ENCODE data around the gene IL16.
"Not testable (repeated sequence)": the region's sequence is repeated elsewhere in the genome, so short reads cannot be mapped to it uniquely, and the experiment has no call there.

IL16 gene

GRCh38 chr15:81321667-81322066 lies 125.0 kb downstream of the IL16 start:
- no peak for DNase-seq

- no peak for DNase-seq
Measured at GRCh38 chr15:81322676-81323253, 126.1 kb downstream of the IL16 start.

DNA sequence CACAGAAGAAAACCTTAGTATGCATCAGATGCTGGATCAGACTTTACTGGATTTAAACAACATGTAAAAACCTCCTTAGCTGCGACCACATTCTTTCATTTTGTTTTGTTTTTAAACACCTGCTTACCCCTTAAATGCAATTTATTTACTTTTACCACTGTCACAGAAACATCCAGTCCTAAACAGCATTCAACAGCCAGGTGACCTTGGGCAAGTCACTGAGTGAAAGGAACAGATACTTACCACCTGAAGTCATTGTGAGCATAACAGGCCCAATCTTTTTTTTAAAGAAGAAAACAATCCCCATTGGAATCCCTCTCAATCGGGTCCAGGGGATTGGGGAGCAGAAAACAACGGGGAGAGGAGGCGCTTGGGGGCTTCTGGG lies 126.9 kb downstream of the IL16 start:
- no peak for DNase-seq

DNA sequence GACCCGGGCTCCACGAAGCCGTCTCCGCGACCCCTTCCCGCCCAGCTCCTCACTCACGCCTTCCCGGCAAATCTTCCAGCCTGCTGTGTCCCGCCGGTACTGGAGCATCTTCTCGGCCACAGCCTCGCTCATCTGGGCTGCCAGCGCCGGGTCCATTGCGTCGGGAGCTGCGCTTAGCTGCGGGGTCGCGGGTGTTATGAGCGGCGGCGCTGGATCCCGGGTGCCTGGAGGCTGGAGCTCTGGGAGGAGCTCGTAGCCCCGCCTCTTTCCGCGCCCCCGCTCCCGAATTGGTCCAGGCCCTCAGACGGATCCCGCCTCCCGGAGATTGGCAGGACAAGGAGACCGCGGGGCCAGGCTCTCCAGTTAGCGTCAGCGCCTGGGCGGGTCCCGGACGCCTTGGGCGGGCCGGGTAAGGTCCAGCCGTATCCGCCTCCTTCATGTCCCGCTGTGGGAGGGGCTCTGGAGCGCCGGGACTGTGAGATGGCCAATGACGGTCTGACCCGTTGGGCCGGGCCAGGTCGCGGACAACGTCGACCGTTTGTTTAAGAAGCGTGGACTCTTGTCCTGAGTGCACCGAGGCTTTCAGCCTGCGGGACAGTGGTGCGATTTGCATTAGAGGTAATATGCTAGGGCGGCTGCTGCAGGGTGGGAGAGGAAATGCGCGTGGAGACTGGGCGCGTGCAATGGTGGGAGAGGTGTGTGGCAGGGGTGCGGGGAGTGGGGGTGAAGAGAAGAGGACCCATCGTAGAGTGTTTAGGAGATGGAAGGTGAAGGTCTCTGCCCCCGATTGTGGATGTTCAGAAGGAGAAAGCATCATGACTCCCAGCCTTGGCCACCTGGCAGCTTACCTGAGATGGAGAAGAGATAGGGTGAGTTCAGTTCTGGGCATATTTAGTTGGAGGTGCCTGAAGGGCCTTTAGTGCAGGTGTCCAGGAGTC lies 127.5 kb downstream of the IL16 start, which contains the start of gene STARD5:
Gene STARD5, minus strand, starts transcription at position 198 of the 938 bp plus-strand sequence. Its CDS starts 42 bp downstream, at position 156.
- DNase-seq: peak; percentile 92

GRCh38 chr15:81326466-81327212 lies 130.0 kb downstream of the IL16 start:
- DNase-seq: no peak

DNA sequence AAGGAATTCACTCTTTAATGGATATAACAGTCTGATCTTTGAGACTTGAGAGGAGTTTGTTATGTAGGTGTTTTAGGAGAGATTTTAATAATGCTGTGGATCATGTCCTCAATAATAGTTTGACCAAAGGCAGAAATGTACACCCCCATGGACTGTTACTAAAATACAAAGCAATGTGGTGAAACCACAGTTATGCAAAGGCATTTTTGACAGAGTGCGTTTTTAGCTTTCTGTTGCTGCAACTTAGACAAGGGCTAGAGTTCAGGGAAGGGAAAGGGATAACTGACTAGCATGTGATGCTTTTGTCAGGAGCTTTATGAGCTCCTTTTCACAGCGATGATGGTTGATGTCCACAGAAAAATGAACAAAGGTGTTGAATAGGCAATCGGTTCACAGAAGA lies 130.8 kb downstream of the IL16 start:
- DNase-seq: no peak

- no peak for DNase-seq
Measured at GRCh38 chr15:81329446-81329845, 132.8 kb downstream of the IL16 start.

- no peak for DNase-seq
Measured at GRCh38 chr15:81330366-81331090, 133.8 kb downstream of the IL16 start.

GRCh38 chr15:81331141-81331540 lies 134.5 kb downstream of the IL16 start:
- not testable (repeated sequence) for DNase-seq

DNA sequence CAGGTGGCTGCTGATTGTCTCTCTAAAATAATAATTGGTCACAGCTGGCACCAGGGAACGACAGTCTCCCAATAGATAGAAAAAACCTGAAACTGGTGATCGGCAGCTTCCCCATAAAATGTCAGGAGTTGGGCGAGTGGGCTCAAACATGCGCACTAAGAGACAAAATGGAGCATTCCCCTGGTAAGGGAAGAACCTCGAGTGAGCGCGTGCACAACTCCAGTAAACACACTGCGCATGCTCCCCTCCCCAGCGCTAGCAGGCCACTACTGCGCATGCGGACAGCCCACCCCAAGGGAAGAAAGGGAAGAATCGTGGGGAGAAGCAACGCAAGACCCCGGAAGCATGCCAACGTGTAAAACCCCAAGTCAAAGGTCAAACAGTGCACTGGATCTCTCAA lies 134.9 kb downstream of the IL16 start:
- no peak for DNase-seq

- no peak for DNase-seq
Measured at GRCh38 chr15:81332326-81332725, 135.6 kb downstream of the IL16 start.

DNA sequence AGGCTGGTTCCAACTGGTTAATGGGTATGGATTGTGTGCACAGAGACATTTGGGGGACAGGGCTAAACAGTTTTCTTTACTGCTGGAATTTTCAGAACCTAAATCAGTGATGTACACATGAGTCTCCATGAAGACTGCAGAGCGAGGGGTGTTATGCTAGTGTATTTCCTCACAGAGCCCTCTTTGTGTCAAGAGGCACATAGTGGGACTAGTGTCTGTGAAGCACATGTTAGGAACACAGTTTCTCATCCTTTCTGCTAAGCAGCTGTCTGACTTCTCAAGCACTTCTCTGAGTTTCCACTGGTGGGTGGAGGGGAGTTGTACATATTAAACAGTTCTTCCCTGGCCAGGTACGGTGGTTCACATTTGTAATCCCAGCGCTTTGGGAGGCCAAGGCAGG lies 136.7 kb downstream of the IL16 start:
- no peak for DNase-seq

- no peak for DNase-seq
Measured at GRCh38 chr15:81334768-81335435, 138.2 kb downstream of the IL16 start.

GRCh38 chr15:81335631-81336030 lies 139.0 kb downstream of the IL16 start:
- no peak for DNase-seq

GRCh38 chr15:81336568-81336967 lies 139.9 kb downstream of the IL16 start:
- no peak for DNase-seq

- DNase-seq: no peak
Measured at GRCh38 chr15:81337241-81337640, 140.6 kb downstream of the IL16 start.

DNA sequence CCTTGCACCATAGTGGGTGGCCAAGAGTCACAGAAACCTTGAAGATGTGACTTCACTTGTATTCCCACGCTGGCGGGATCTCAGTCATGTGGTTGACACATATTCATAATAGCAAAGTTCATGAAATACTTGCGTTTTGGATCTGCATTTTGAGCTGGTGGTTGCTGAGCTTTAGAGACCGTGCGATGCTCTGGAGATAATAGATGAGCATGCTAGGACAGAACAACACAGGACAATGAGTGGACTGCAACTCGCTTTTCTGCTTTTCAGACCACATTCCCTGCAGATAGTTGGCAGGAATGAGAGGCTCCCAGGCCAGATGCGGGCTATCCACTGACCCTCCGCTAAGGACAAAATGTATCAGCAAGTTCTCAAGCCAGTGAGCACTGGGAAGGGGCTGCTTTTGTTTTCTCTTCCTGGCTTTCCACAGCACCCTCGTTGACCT lies 141.1 kb downstream of the IL16 start:
- no peak for DNase-seq

GRCh38 chr15:81338170-81339007 lies 141.7 kb downstream of the IL16 start:
- DNase-seq: no peak

- no peak for DNase-seq
Measured at GRCh38 chr15:81339321-81339720, 142.6 kb downstream of the IL16 start.

DNA sequence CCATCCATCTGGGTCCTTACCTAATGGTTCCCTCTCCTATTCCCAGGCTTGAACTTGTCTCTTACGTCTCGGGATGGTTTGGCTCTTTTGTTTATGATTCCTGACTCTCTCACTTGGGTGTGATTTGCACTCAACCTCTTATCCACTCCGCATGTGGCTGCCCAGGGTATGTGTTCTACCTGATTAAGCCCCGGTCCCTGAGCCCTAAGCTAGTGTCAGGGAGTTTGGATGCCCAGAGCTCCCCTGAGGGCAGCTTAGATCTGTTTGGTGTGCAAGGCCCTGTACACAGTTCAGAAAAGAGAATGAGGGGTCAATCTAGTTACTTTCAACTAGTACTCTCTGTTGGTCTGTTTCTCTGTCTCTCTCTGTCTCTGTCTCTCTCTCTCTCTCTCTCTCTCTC lies 143.2 kb downstream of the IL16 start:
- no peak for DNase-seq

DNA sequence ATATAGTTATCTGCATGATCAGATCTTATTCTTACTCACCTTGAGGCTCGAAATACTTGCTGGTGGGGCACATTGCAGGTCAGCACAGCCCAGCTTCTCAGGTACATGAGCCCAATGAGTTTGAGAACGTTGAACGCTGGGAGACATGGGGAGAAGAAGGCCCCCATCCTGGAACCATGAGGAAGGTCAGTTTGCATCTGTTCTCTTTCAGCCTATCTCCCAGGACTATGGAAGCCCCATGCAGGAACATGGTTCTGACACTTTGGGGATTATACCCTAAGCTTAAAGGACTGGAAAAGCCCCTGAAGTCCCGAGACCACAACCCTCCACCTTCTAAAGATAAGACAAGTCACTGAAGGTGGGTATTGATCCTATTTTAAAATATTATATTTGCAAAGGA lies 144.7 kb downstream of the IL16 start:
- no peak for DNase-seq
